Small intestine (tissue), 7 donors: ENCODE measurements around the gene IL22RA1. TPM values are rescaled to one million over a fixed set of nuclear protein-coding genes. Genes with fewer than 3 reads are reported as not detected.

Source experiments
- DNase-seq, 2 donors: peaks; one replicate each; pipeline versions ENCODE4 v3.0.0 to v3.0.0-alpha.2; 2013
- FAIRE-seq: peaks from 2 replicates; lab custom pipeline; 2012; peaks lifted over from hg19 to GRCh38; lab: Jason Lieb, UNC
- H3K27ac ChIP-seq, 3 donors: one replicate each; pipeline ENCODE4 v1.5.1; 2013; ENCODE audit warnings: low read length in 2 of 3, mild to moderate bottlenecking in 2 of 3, control low read depth in 1 of 3, inconsistent platforms in 1 of 3, low read depth in 1 of 3, moderate library complexity in 1 of 3
- H3K27me3 ChIP-seq, 3 donors: one replicate each; pipeline ENCODE4 v1.6.1; 2013; ENCODE audit warnings: low read length in 3 of 3, inconsistent platforms in 1 of 3; ENCODE audit not compliant: control insufficient read depth in 3 of 3, insufficient read depth in 3 of 3
- H3K36me3 ChIP-seq, 3 donors: one replicate each; pipeline ENCODE4 v1.6.1; 2013; ENCODE audit warnings: low read length in 3 of 3, inconsistent platforms in 1 of 3, low read depth in 1 of 3, mild to moderate bottlenecking in 1 of 3, moderate library complexity in 1 of 3; ENCODE audit not compliant: control insufficient read depth in 3 of 3, insufficient read depth in 2 of 3
- H3K4me1 ChIP-seq, 3 donors: one replicate each; pipeline ENCODE4 v1.6.1; 2013; ENCODE audit warnings: low read length in 2 of 3, inconsistent platforms in 1 of 3, low read depth in 1 of 3, mild to moderate bottlenecking in 1 of 3, moderate library complexity in 1 of 3; ENCODE audit not compliant: control insufficient read depth in 3 of 3, insufficient read depth in 2 of 3
- H3K4me3 ChIP-seq, 3 donors: one replicate each; pipeline ENCODE4 v1.5.1; 2013; ENCODE audit warnings: low read length in 3 of 3, control low read depth in 1 of 3, inconsistent platforms in 1 of 3, low read depth in 1 of 3, mild to moderate bottlenecking in 1 of 3, moderate library complexity in 1 of 3
- H3K9me3 ChIP-seq, 2 donors: one replicate each; pipeline ENCODE4 v1.6.1; 2013; ENCODE audit warnings: low read depth in 1 of 2, low read length in 1 of 2; ENCODE audit not compliant: control insufficient read depth in 2 of 2, insufficient read depth in 1 of 2
- WGBS, 3 donors: extraction: QIAGEN DNeasy Blood & Tissue Kit; methylation state at CpG; one replicate each; pipeline ENCODE4 v1.1.7; 2013; 5-methylcytosine and 5-hydroxymethylcytosine counted together
- polyA plus RNA-seq, 4 donors: library from polyadenylated mRNA; stranded (reverse) in 3 of 4; unstranded in 1 of 4; fragments of 200-250 nt in 3 of 4; fragments of 120-200 nt in 1 of 4; gene quantifications; one replicate each; pipeline versions ENCODE4 v1.2.1 to v1.2.3, GENCODE V29; 2013
- donor health status: healthy with polysubstance abuse.
- donor health status: control.
- donor health status: control.
- donor health status: Bipolar disorder and iron deficiency.
- donor health status: healthy.

Gene IL22RA1
- polyA plus RNA-seq, 4 donors = 16.3 to 131 (median 25.2) TPM

GRCh38 chr1:24162201-24162600 lies 19.3 kb upstream of the IL22RA1 start:
- H3K4me3 ChIP-seq = no peak overlapping the region
- FAIRE-seq = no peak
- no peaks in the 10 kb centered on the region for H3K27me3 ChIP-seq
- no peak for DNase-seq
- no peak overlapping the region for H3K27ac ChIP-seq
- H3K9me3 ChIP-seq = no peaks in the 10 kb centered on the region
- 57 to 92% (median 84%) methylated on average over 5 of the region's 5 CpGs for WGBS, 3 donors
- H3K4me1 ChIP-seq = peaks cover 0 to 36% (median 4%) of the 10 kb centered on the region in 3 donors
- peaks cover 2 to 74% (median 29%) of the 10 kb centered on the region in 3 donors for H3K36me3 ChIP-seq

- Histone ChIP-seq H3K27ac (peak overlapping the region; percentile 26 to 43 (median 42)), H3K9me3 (no peaks in the 10 kb centered on the region), H3K36me3 (peaks cover 2 to 75% (median 29%) of the 10 kb centered on the region in 3 donors), H3K4me3 (no peak overlapping the region), H3K27me3 (no peaks in the 10 kb centered on the region), H3K4me1 (peaks cover 0 to 28% (median 4%) of the 10 kb centered on the region in 3 donors)
- WGBS, 3 donors = 33 to 72% (median 50%) methylated on average over 4 of the region's 4 CpGs
- no peak for FAIRE-seq
- peak in 1 of 2 donors; percentile 85 for DNase-seq
These were observed 18.3 kb upstream of the IL22RA1 start for GRCh38 chr1:24161270-24161669.

GRCh38 chr1:24159366-24159765 lies 16.4 kb upstream of the IL22RA1 start:
- Histone ChIP-seq H3K4me3 (no peak overlapping the region), H3K27ac (no peak overlapping the region), H3K36me3 (peaks cover 2 to 75% (median 23%) of the 10 kb centered on the region in 3 donors), H3K4me1 (peaks cover 0 to 19% (median 4%) of the 10 kb centered on the region in 3 donors), H3K9me3 (no peaks in the 10 kb centered on the region), H3K27me3 (no peaks in the 10 kb centered on the region)
- no peak for DNase-seq
- no peak for FAIRE-seq
- 86 to 93% (median 93%) methylated on average over 5 of the region's 5 CpGs for WGBS, 3 donors

- no peak overlapping the region for H3K27ac ChIP-seq
- no peak for FAIRE-seq
- H3K36me3 ChIP-seq = peaks cover 2 to 70% (median 23%) of the 10 kb centered on the region in 3 donors
- no peaks in the 10 kb centered on the region for H3K9me3 ChIP-seq
- no peak for DNase-seq
- H3K27me3 ChIP-seq = no peaks in the 10 kb centered on the region
- no peak overlapping the region for H3K4me3 ChIP-seq
- WGBS, 3 donors = 82 to 87% (median 83%) methylated on average over 6 of the region's 6 CpGs
- peaks cover 0 to 10% (median 4%) of the 10 kb centered on the region in 3 donors for H3K4me1 ChIP-seq
These were observed 15.1 kb upstream of the IL22RA1 start for GRCh38 chr1:24157918-24158481.

- WGBS, 3 donors = 89 to 95% (median 92%) methylated on average over 18 of the region's 18 CpGs
- H3K36me3 ChIP-seq = peaks cover 2 to 64% (median 23%) of the 10 kb centered on the region in 3 donors
- H3K27ac ChIP-seq = no peak overlapping the region
- FAIRE-seq (no peak), DNase-seq (no peak)
- H3K4me3 ChIP-seq = no peak overlapping the region
- no peaks in the 10 kb centered on the region for H3K9me3 ChIP-seq
- H3K4me1 ChIP-seq = peaks cover 0 to 12% (median 4%) of the 10 kb centered on the region in 3 donors
- no peaks in the 10 kb centered on the region for H3K27me3 ChIP-seq
These were observed 13.8 kb upstream of the IL22RA1 start for GRCh38 chr1:24156542-24157260.

- Histone ChIP-seq H3K4me1 (peaks cover 0 to 13% (median 0%) of the 10 kb centered on the region in 3 donors), H3K27ac (no peak overlapping the region), H3K36me3 (peaks cover 2 to 52% (median 19%) of the 10 kb centered on the region in 3 donors), H3K27me3 (no peaks in the 10 kb centered on the region), H3K4me3 (no peak overlapping the region), H3K9me3 (no peaks in the 10 kb centered on the region)
- DNase-seq (no peak), FAIRE-seq (no peak)
- 19 to 50% (median 32%) methylated on average over 11 of the region's 11 CpGs for WGBS, 3 donors
These were observed 12.3 kb upstream of the IL22RA1 start for GRCh38 chr1:24155011-24155782.

- no peak for FAIRE-seq
- H3K4me1 ChIP-seq = peaks cover 0 to 22% (median 0%) of the 10 kb centered on the region in 3 donors
These were observed 11.3 kb upstream of the IL22RA1 start for GRCh38 chr1:24154215-24154614.

More at GRCh38 chr1:24154215-24154614, 11.3 kb upstream of the IL22RA1 start:
- DNase-seq = no peak
- Histone ChIP-seq H3K4me3 (no peak overlapping the region), H3K27ac (no peak overlapping the region), H3K9me3 (no peaks in the 10 kb centered on the region), H3K36me3 (peaks cover 2 to 43% (median 12%) of the 10 kb centered on the region in 3 donors), H3K27me3 (no peaks in the 10 kb centered on the region)
- WGBS, 3 donors = 65 to 82% (median 78%) methylated on average over 8 of the region's 8 CpGs
